GM20431 (cell line): ENCODE data around the gene ANK3.

ENCODE experiments used
- in situ Hi-C: fragments of 300-500 bp; cut with MseI, MboI; formaldehyde crosslinking; loops from one replicate; pipeline ENCODE4 v1.15.0; 2020; ENCODE audit warnings: low sequenced_read_pairs; ENCODE audit not compliant: unreplicated experiment

The ANK3 gene

DNA sequence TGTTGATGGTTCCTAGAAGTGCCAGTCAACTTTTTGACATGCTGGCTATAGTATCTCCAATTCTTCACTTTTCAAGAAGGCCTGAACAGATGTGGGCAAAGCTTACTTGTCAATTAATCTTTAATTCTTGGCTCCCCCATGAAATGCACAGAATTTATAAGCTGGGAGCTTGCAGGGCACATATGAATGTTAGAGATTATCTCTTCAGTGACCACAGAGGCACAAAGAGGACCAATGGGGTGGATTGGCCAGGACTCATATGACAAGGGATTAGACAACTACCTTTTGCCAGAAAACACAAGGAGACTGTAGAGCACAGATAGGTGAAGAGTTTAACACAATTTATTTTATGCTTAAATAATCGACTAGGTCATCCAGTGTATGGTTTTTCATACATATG, 361.6 kb downstream of the ANK3 start:
- in situ Hi-C loops = loop anchor here (25.0 kb wide), 1 partner anchor 391 kb away; no protein-coding TSS in a partner anchor

DNA sequence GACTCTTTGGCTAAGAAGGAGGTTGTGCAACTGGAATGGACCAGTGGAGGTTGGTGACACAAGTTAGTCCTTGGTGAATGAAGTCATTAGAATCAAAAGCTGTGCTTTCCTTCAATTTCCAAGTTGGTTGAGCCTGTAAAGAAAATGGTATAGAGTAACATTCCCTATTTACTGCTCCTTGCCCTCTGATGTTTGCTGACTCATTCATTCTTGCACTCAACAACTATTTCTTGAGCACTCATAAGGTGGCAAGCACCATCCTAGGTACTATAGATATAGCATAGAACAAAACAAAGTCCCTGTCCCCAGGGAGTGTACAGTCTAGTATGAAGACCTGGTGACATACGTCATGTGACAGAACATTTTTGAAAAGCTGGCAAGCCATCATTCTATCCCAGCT, 364.4 kb downstream of the ANK3 start:
- in situ Hi-C loops = loop anchor here (25.0 kb wide), 1 partner anchor 388 kb away; no protein-coding TSS in a partner anchor

DNA sequence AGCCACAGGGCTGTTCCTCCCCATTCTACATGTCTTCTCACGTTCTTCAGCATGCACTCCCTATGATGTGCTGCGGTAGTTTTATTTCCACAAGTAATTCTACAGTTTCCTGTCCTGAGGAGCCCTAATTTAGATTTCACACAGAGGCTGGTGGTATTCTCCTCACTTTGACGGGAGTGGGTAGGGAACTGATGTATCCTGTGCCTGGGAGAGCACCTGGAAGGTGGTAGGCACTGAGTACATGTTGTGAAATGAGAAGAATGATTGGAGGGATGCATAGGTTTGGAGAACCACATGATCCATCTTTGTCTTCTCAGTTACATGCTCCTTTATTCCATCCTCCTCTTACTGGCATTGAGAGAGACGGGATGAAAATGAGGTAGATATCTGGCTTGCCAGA, 365.2 kb downstream of the ANK3 start:
- in situ Hi-C loops = no loop called here

- in situ Hi-C loops = no loop called here
Observed at GRCh38 chr10:60023155-60023877, 366.4 kb downstream of the ANK3 start.

DNA sequence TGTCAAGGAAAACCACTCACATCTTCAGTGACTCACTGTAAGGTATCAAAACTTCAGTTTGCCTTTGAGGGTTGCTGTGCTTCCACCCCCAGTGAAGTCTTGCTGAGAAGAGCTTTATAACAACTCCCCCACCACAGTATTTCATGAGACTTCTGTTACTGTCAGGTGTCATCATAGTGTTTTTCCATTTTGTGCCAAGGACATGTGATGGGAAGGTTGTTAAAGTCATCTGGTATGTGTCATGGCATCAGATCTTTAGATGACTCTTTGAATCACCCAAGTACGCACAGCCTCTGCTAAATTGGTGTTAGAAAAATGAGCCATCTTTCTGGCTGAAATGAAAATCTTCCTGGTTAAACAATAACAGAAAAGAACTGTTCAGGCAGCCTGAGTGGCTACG, 368.3 kb downstream of the ANK3 start:
- in situ Hi-C loops = no loop called here

GRCh38 chr10:60016794-60017193, 372.9 kb downstream of the ANK3 start:
- in situ Hi-C loops = no loop called here

DNA sequence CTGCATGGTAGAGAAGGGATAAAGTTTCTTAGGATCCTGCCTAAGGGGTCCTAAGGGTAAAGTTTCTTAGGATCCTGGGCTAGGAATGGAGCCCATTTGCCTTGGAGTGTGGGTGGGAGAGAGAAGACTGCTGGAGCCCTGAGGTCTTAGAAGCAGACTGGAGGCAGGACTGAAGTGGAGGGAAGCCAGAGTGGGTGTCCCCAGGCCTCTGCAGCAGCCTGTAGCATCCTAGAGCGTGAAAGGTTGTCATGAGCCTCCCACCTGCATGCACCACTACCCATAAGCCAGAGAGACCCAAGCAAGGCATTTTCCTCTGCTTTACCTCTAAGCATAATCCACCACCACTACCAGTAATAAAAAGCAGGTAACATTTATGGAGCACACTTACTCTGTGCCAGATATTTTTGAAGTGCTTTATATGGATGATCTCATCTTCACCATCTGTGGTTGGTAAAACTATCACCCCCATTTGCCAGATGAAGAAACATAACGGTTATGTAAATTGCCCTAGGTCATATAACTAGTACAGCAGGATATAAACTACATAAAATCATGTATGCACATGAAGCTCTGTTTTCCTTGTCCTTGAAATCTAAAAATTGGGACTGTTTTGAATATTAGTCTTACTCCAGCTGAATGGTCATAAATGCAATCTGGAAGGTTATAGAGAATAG, 379.8 kb downstream of the ANK3 start:
- in situ Hi-C loops = no loop called here

- in situ Hi-C loops = no loop called here
Observed at GRCh38 chr10:60009276-60009675, 380.4 kb downstream of the ANK3 start.

- in situ Hi-C loops = no loop called here
Observed at GRCh38 chr10:60008816-60009215, 380.9 kb downstream of the ANK3 start.

DNA sequence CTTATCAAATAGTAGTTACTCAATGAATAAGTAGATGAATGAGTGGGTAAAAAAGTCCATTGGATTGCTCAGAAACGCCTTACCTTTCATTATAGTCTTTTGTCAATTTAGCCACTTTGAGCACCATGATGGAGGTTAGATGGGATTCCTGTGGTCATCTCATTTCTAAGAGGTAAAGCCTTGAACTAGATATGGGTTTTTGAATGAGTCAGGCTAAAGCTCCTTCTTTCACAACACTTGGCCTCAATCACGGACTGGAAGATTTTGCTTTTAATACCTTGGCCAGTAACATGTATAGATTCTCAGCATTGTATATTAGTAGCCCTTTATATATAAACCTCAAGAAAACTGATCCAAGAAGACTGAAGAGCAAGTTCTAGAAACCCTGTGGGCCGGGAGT, 383.6 kb downstream of the ANK3 start:
- in situ Hi-C loops = no loop called here

GRCh38 chr10:60003651-60004523, 385.8 kb downstream of the ANK3 start:
- in situ Hi-C loops = no loop called here

DNA sequence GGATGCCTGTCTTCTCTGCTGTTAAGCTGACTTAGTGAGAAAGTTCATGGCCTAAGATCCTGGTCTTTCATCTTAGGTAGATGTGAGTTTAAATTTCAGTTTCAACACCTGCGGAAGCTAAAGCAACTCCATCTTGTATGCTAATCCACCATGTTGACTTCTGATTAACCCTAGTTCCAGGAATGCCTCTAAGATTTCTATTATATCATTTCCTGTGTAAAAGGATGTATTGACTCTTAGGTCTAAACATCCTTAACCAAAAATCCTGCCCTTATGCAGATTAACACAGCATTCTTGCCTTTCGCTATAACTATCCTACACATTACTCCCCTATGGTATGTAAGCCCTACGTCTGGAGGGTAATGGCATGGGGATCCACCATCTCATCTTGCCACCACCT, 388.9 kb downstream of the ANK3 start:
- in situ Hi-C loops = no loop called here

- in situ Hi-C loops = no loop called here
Observed at GRCh38 chr10:59997827-59998525, 391.7 kb downstream of the ANK3 start.

DNA sequence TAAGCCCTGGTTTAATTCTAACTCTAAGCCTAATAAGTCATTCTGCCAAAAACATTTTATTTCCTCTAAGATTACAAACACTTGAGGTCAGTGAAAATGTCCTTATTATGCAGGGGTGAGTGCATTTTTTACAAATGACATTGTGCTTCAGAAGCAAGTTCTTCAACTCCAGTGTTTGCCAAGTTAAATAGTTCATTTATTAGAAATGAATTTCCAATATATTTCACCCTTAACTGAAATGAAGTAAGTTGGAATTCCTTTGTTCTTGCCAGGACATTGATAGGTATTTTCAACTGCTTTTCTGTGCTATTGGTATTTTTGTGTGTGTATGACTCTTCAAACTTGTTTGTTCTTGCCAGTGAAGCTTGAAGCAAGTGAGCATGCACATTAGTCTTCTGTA, 393.8 kb downstream of the ANK3 start:
- in situ Hi-C loops = no loop called here

- in situ Hi-C loops = no loop called here
Observed at GRCh38 chr10:59993931-59994330, 395.7 kb downstream of the ANK3 start.

DNA sequence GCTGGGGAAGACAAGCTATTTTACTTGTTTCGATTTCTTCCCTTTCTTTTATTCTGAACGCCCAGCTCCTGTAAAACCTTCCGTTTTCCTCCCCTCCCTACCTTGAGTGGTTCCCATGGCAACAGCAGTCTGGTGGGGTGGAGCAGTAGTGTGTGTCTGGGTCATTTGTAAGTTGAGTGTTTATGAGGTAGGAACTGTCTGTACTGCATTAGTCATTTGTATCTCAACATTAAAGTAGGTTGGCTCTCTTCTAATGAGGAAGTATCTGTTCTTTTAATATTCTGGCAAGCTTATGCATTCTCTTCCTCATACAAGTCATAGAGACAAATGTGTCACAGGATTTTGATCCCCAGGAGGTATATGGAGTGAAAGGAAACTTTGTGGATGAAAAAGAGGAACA, 398.0 kb downstream of the ANK3 start:
- in situ Hi-C loops = no loop called here

- in situ Hi-C loops = no loop called here
Observed at GRCh38 chr10:59991117-59991516, 398.6 kb downstream of the ANK3 start.

GRCh38 chr10:59985639-59986038, 404.0 kb downstream of the ANK3 start:
- in situ Hi-C loops = no loop called here

DNA sequence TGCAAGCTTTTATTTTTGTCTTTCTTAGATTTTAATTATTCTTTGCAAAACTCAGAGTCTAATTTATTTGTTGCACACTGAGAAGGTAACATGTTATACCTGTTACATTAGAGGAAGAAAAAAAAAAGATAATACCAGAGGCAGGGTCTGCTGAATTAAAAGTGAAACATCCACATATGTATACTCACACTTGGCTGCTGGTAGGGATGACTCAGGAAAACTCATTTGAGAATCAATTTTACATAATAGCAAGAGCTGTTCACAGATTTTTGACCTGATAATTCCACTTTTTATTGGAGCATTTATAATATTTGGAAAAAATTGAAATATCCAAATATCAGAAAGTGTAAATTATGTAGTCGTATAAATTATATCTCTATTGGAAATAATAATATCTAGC, 405.3 kb downstream of the ANK3 start:
- in situ Hi-C loops = no loop called here

DNA sequence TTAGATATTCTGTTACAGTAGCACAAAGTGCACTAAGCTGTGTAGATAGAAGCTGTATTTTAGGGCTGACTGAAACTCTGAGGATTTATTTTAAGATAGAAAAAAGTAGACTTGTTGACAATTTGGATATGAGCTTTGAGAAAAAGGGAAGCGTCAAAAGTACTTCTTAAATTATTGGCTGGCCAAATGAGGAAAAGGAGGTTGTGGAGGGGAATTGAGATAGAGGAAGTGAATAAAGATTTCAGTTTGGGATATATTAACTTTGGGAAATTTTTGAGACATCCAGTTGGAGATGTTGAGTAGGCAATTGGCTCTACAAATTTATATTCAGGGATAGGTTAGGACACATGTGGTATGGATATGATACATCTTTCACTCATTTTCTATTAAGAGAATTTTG, 409.3 kb downstream of the ANK3 start:
- in situ Hi-C loops = no loop called here
